ENCODE measurements around the gene CTNNBIP1. TPM values are rescaled to one million over a fixed set of nuclear protein-coding genes. Genes with fewer than 3 reads are reported as not detected.

CTNNBIP1 gene
- total and polyA plus RNA-seq, 4 donors, result 6.7 to 10.6 (median 9.6) TPM

- peaks cover 10 to 20% (median 18%) of the 10 kb centered on the region in 4 donors for H3K4me1 ChIP-seq (ENCODE audit: control insufficient read depth in 4 of 4, insufficient read depth in 4 of 4, low read length in 3 of 4)
- DNase-seq (ENCODE audit: low spot score), result no peak
- no peak for TF ChIP-seq MAX (IDR thresholded peaks at IDR 0.05)
- TF ChIP-seq EGR1 (IDR thresholded peaks at IDR 0.05; ENCODE audit: low read depth in 2 of 2), result no peak
- TF ChIP-seq FOXA2 (IDR thresholded peaks at IDR 0.05), result no peak
- no peak for TF ChIP-seq RXRA (IDR thresholded peaks at IDR 0.05)
- no peak for TF ChIP-seq ATF3 (IDR thresholded peaks at IDR 0.05)
- no peak for TF ChIP-seq HNF4A (conservative IDR thresholded peaks at IDR 0.05)
- no peak overlapping the region for H3K9ac ChIP-seq (ENCODE audit: low read depth in 1 of 2, low read length in 2 of 2)
- H3K4me3 ChIP-seq (ENCODE audit: low read depth in 1 of 3, low read length in 3 of 3), result no peak overlapping the region
- WGBS, result 82% methylated on average over 24 of the region's 24 CpGs
- no peaks in the 10 kb centered on the region for H3K36me3 ChIP-seq (ENCODE audit: control insufficient read depth in 4 of 4, insufficient read depth in 3 of 4, low read depth in 1 of 4, low read length in 3 of 4)
- no peak overlapping the region for H3K27ac ChIP-seq (ENCODE audit: low read depth in 1 of 2, low read length in 2 of 2)
- no peaks in the 10 kb centered on the region for H3K9me3 ChIP-seq (ENCODE audit: control insufficient read depth in 4 of 4, low read length in 3 of 4)
- H3K27me3 ChIP-seq (ENCODE audit: control insufficient read depth in 4 of 4, insufficient read depth in 4 of 4, low read length in 3 of 4), result no peaks in the 10 kb centered on the region
These were observed 82.4 kb downstream of the CTNNBIP1 start for GRCh38 chr1:9827558-9828185.

GRCh38 chr1:9826616-9827015 lies 83.5 kb downstream of the CTNNBIP1 start:
- no peak for DNase-seq (ENCODE audit: low spot score)
- no peak overlapping the region for H3K4me3 ChIP-seq (ENCODE audit: low read depth in 1 of 3, low read length in 3 of 3)
- TF ChIP-seq SP1 (IDR thresholded peaks at IDR 0.05) (no peak), GABPA (IDR thresholded peaks at IDR 0.05 in 1 of 2, conservative IDR thresholded peaks at IDR 0.05 in 1 of 2) (no peak)
- H3K9ac ChIP-seq (ENCODE audit: low read depth in 1 of 2, low read length in 2 of 2), result no peak overlapping the region
- peaks cover 10 to 23% (median 21%) of the 10 kb centered on the region in 4 donors for H3K4me1 ChIP-seq (ENCODE audit: control insufficient read depth in 4 of 4, insufficient read depth in 4 of 4, low read length in 3 of 4)
- H3K9me3 ChIP-seq (ENCODE audit: control insufficient read depth in 4 of 4, low read length in 3 of 4), result no peaks in the 10 kb centered on the region
- no peaks in the 10 kb centered on the region for H3K27me3 ChIP-seq (ENCODE audit: control insufficient read depth in 4 of 4, insufficient read depth in 4 of 4, low read length in 3 of 4)
- WGBS, result 97% methylated on average over 3 of the region's 3 CpGs
- H3K27ac ChIP-seq (ENCODE audit: low read depth in 1 of 2, low read length in 2 of 2), result no peak overlapping the region
- no peaks in the 10 kb centered on the region for H3K36me3 ChIP-seq (ENCODE audit: control insufficient read depth in 4 of 4, insufficient read depth in 3 of 4, low read depth in 1 of 4, low read length in 3 of 4)

- H3K27ac ChIP-seq (ENCODE audit: low read depth in 1 of 2, low read length in 2 of 2), result no peak overlapping the region
- WGBS, result 93% methylated on average over 3 of the region's 3 CpGs
- TF ChIP-seq, protein P1, sequence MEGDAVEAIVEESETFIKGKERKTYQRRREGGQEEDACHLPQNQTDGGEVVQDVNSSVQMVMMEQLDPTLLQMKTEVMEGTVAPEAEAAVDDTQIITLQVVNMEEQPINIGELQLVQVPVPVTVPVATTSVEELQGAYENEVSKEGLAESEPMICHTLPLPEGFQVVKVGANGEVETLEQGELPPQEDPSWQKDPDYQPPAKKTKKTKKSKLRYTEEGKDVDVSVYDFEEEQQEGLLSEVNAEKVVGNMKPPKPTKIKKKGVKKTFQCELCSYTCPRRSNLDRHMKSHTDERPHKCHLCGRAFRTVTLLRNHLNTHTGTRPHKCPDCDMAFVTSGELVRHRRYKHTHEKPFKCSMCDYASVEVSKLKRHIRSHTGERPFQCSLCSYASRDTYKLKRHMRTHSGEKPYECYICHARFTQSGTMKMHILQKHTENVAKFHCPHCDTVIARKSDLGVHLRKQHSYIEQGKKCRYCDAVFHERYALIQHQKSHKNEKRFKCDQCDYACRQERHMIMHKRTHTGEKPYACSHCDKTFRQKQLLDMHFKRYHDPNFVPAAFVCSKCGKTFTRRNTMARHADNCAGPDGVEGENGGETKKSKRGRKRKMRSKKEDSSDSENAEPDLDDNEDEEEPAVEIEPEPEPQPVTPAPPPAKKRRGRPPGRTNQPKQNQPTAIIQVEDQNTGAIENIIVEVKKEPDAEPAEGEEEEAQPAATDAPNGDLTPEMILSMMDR (IDR thresholded peaks at IDR 0.05; ENCODE audit: low read depth, low read length, missing input control), result no peak
- no peak for TF ChIP-seq NR2F2 (IDR thresholded peaks at IDR 0.05)
- no peaks in the 10 kb centered on the region for H3K27me3 ChIP-seq (ENCODE audit: control insufficient read depth in 4 of 4, insufficient read depth in 4 of 4, low read length in 3 of 4)
- DNase-seq (ENCODE audit: low spot score), result no peak
- no peak overlapping the region for H3K9ac ChIP-seq (ENCODE audit: low read depth in 1 of 2, low read length in 2 of 2)
- H3K36me3 ChIP-seq (ENCODE audit: control insufficient read depth in 4 of 4, insufficient read depth in 3 of 4, low read depth in 1 of 4, low read length in 3 of 4), result no peaks in the 10 kb centered on the region
- no peak overlapping the region for H3K4me3 ChIP-seq (ENCODE audit: low read depth in 1 of 3, low read length in 3 of 3)
- peaks cover 10 to 23% (median 21%) of the 10 kb centered on the region in 4 donors for H3K4me1 ChIP-seq (ENCODE audit: control insufficient read depth in 4 of 4, insufficient read depth in 4 of 4, low read length in 3 of 4)
- H3K9me3 ChIP-seq (ENCODE audit: control insufficient read depth in 4 of 4, low read length in 3 of 4), result no peaks in the 10 kb centered on the region
These were observed 84.0 kb downstream of the CTNNBIP1 start for GRCh38 chr1:9826087-9826486.

Data from liver (tissue), 9 donors.